ENCODE results near the gene SYT13.

Gene SYT13, protein sequence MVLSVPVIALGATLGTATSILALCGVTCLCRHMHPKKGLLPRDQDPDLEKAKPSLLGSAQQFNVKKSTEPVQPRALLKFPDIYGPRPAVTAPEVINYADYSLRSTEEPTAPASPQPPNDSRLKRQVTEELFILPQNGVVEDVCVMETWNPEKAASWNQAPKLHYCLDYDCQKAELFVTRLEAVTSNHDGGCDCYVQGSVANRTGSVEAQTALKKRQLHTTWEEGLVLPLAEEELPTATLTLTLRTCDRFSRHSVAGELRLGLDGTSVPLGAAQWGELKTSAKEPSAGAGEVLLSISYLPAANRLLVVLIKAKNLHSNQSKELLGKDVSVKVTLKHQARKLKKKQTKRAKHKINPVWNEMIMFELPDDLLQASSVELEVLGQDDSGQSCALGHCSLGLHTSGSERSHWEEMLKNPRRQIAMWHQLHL

DNA sequence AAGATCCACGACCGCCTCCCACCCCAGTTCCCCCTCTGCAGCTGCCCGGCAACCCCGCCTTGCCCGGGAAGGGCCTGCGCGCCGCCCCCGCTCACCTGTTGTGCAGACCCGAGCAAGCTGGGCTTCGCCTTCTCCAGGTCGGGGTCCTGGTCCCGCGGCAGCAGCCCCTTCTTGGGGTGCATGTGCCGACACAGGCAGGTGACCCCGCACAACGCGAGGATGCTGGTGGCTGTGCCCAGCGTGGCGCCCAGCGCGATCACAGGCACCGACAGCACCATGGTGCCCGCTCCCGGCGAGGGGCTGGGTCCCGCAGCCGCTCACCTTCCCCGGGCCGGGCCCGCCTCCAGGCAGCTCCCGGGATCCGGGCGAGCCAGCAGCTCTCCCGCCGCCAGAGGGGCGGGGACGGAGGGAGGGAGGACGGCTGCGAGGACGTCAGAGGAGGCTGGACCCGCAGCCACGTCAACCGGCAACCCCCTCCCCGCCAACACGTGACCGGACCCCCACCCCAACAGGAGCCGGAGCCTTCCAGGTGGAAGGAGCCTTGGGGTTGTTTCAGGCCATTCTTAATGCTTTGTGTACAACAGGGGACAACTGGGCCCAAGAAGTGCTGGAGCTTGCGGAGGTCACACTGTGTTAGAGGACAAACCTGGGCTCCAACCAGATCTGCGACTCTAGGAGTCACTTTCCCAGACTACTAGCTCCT lies at the start of gene SYT13:
Gene SYT13 (minus strand): TSS at position 412 of the 703 bp plus-strand sequence. CDS start 134 bp downstream, at position 278.
- no peak for DNase-seq

- DNase-seq, result no peak
Observed at GRCh38 chr11:45335434-45335833, 49.3 kb upstream of the SYT13 start.

- no peak for DNase-seq
Observed at GRCh38 chr11:45334836-45335235, 48.7 kb upstream of the SYT13 start.

DNA sequence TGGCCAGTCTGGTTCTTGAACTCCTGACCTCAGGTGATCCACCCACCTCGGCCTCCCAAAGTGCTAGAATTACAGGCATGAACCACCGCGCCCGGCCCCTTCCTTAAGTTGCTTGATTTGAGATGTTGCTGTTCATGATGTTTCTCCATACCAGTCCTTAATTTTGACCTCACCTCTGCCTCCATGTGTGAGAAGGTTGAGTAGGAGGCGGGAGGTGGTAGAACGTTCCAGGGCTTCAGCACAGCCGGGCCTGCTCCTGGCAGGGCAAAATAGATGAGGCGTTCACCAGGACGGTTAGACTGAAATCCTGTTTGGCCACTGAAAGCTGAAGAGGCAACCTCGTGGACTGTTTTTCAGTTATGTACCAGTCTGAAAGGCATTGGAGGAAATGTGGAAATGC lies 48.3 kb upstream of the SYT13 start:
- no peak for DNase-seq

DNA sequence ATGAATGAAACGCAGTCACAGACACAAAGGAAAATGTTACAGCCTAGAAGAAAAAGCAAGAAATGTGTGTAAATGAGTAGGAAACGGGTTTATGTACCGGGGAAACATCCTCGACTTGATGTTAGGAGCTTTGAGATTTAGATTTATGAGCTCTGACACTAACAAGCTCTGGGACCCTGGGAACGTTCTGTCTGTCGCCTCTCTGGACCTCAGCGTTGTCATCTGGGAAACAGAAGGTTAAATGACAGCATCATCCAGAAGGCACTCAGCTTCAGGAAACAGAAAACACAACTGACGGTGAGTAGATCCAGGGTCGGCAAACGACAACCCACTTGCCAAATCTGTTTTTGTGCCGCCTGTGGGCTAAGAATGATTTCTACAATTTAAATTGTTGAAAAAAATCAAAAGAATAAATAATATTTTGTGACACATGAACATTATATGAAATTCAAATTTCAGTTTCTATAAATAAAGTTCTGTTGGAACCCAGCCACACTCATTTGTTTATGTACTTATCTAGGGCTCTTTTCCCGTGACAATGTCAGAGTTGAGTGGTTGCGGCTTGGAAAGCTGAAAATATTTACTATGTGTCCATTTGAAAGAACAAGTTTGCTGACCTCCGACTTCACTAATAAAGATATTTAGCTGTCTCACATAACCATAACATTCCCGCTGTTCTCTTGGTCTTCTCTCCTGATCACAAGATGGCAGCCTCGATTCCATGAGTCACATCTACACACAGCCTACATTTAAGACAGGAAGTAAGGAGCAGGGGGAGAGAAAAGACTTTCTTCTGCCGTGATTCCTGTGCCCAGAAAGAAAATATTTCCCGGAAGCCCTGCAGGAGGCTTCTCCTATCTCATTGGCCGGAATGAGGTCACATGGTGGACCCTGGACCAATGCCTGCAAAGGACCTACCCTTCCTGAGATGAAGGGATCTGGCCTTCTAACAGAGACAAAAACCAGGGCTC lies 47.1 kb upstream of the SYT13 start:
- DNase-seq, result no peak

GRCh38 chr11:45332276-45332934 lies 46.3 kb upstream of the SYT13 start:
- DNase-seq, result peak; percentile 29 to 37

DNA sequence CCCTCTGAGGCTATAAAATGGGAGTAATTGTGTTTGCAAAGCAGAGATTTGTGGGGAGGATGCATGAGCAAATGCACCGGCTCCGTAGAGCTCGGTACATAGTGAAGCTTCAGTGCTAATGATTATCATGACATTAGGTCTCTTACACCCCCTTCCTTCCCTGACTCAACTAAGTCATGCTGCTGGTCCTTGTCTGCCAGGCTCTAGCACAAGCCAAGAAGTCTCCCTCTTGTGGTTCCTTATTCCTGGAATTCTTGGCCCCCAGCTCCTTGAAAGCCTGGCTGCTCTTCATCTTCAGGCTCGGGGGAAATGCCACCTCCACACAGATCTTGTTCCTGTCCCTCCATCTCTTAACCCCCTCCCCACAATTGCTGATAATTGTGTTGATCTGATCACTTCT lies 45.7 kb upstream of the SYT13 start:
- no peak for DNase-seq

GRCh38 chr11:45328726-45329125 lies 42.6 kb upstream of the SYT13 start:
- DNase-seq, result no peak

- no peak for DNase-seq
Observed at GRCh38 chr11:45324459-45324858, 38.3 kb upstream of the SYT13 start.

GRCh38 chr11:45323601-45324249 lies 37.6 kb upstream of the SYT13 start:
- no peak for DNase-seq

DNA sequence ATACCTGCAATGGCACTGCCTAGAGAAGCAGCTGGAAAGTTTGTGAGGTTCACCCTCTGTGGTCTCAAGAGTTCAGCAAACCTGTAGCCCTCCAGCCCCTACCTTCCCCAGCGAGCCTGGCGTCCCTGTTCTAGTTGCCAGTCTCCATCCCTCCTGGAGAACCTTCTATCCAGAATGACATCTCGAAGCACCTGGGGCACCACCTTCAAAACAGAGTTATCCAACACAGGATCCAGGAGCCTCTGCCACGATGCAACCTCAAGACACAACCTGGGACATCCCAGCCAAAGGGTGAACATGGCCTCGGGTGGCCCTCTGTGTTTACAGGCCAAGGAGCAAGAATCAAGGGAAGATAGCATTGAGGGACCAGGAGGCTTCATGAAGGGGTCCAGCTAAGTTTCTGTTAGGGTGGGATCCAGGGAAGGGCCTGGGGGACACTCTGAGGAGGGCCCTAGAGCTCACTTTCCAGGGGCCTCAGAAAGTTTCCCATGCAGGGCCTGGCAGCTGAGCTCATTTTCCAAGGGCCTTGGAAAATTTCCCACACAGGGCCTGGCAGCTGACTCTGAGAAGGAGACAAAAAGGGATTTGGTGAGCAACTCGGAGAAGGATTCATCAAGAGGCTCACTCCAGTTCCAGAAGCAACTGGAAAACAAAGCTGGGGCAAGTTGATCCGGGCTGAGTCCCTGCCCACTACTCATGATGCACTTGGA lies 36.9 kb upstream of the SYT13 start:
- DNase-seq, result no peak

GRCh38 chr11:45322111-45322705 lies 36.1 kb upstream of the SYT13 start:
- DNase-seq, result no peak

- DNase-seq, result no peak
Observed at GRCh38 chr11:45321669-45322068, 35.5 kb upstream of the SYT13 start.

DNA sequence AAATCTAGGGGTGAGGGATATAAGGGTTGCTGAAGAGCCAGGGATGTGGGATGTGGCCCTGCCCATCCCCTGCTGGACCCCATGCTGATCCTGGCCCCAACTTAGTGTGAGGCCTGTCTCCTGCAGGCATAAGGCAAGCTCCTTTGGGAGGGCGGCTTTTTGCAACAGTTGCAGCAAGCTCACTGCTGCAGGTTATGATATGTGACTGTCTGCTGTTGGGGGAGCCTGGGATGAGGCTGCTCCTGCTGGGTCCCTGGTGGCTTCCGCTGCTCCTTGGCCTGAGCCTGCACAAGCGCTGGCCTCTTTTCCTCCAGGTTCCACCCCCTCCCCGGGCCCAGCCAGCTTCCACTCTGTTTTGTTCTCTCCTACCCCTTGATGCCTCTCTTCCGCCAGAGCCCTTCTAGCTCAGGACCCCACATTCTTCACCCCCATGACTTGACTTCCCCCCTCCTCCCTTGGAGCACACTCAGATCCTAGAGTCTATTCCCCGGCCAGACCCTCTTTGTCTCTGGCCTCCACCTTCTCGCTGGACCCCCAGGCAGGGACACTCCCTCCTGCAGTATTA lies 35.0 kb upstream of the SYT13 start:
- no peak for DNase-seq

- DNase-seq, result no peak
Observed at GRCh38 chr11:45320371-45320770, 34.2 kb upstream of the SYT13 start.

GRCh38 chr11:45319077-45319476 lies 32.9 kb upstream of the SYT13 start:
- DNase-seq, result no peak

DNA sequence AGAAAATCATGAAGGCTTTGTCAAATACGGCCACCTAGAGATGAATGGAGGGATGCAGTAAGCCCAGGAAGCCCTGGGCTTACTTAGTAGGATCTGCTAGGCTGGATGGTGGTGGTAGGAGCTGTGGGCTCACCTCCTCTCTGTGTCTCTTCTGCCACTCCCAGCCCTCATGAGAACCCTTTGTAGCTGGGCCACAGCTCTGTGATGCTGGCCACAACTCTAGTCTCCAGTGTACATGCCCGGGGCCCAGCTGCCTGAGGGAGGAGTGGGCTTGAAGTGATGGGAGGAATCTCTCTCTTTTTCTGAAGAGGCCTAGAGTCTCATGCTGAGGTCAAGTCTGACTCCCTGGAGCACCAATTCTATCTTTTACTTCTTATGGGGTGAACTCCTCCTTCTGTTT lies 32.4 kb upstream of the SYT13 start:
- DNase-seq, result no peak

GRCh38 chr11:45316258-45316657 lies 30.1 kb upstream of the SYT13 start:
- DNase-seq, result no peak

GRCh38 chr11:45314900-45315299 lies 28.8 kb upstream of the SYT13 start:
- no peak for DNase-seq

DNA sequence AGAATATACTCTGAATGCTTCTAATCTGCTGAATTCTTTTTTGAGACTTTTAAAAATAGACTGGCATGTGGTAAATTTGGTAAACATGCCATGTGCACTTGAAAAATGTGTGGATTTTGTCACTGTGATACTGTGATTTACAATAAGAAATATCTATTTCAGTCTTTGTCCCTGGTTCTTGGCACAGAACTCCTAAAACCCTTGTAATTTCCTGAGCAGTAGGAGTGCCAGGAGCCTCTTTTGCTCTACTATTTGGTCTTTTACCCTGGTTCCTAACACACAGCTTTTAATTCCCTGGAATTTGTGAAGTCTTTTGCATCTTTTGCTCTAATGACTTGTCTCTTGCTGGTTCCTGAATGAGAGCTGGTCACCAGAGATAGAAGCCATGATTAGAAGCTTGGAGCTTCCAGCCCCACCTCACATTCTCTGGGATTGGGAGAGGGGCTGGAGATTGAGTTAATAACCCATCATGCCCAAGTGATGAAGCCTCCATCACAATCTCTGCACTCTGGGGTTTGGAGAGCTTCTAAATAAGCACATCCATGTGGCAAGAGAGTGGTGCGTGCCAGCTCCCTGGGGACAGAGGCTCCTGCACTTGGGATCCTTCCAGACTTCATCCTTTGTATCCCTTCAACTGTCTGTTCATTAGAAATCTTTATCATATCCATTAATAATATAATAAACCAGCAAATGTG lies 27.2 kb upstream of the SYT13 start:
- no peak for DNase-seq
